T-cell (primary cell): ENCODE data around the gene CTSL. TPM values are rescaled to one million over a fixed set of nuclear protein-coding genes. Genes with fewer than 3 reads are reported as not detected.

Experiments
- ATAC-seq, 4 experiments: fragments of 200-7000 bp in 3 of 4; fragments of 150-1000 bp in 1 of 4; cut with Tn5 transposase; replicated peaks in 1 of 4; 1 replicate in 3 of 4; 2 replicates in 1 of 4; pipeline ENCODE4 v1.10.0; 2021; ENCODE audit warnings: moderate library complexity in 3 of 4, mild to moderate bottlenecking in 2 of 4, moderate number of reproducible peaks in 1 of 4
- CTCF ChIA-PET, 2 donors: fragments of 300-600 bp; sonication (Branson Sonifier 250); formaldehyde crosslinking; loops; one replicate each; lab custom pipeline; 2022; ENCODE audit warnings: antibody characterized with exemption in 2 of 2; lab: Charles Lee
- POLR2A ChIA-PET, 2 donors: fragments of 300-600 bp; sonication (Branson Sonifier 250); formaldehyde crosslinking; loops; one replicate each; lab custom pipeline; 2022; ENCODE audit warnings: antibody characterized with exemption in 2 of 2; lab: Charles Lee
- DNase-seq, 35 experiments: peaks; one replicate each; pipeline versions ENCODE4 v3.0.0 to v3.0.0-alpha.2; 2013 to 2023
- H3K27ac ChIP-seq: one replicate; pipeline ENCODE4 v1.5.1; 2013; ENCODE audit warnings: low read length
- H3K27me3 ChIP-seq, 2 experiments: replicated peaks in 1 of 2; 1 replicate in 1 of 2; 2 replicates in 1 of 2; pipeline versions ENCODE4 v1.6.1 to v1.7.0; 2013; ENCODE audit warnings: low read length in 1 of 2, mixed read lengths in 1 of 2; ENCODE audit not compliant: control insufficient read depth in 2 of 2, insufficient read depth in 2 of 2; ENCODE audit errors: extremely low read depth in 1 of 2
- H3K36me3 ChIP-seq, 2 donors: 1 replicate in 1 of 2; 2 replicates in 1 of 2; pipeline versions ENCODE4 v1.6.1 to v1.7.0; 2013; ENCODE audit warnings: low read length in 1 of 2; ENCODE audit not compliant: control insufficient read depth in 2 of 2, insufficient read depth in 1 of 2; ENCODE audit errors: extremely low read depth in 1 of 2
- H3K4me1 ChIP-seq, 2 experiments: 1 replicate in 1 of 2; 2 replicates in 1 of 2; pipeline versions ENCODE4 v1.6.1 to v1.7.0; 2013; ENCODE audit warnings: low read length in 2 of 2, mixed read lengths in 1 of 2; ENCODE audit not compliant: insufficient read depth in 2 of 2, control insufficient read depth in 1 of 2; ENCODE audit errors: extremely low read depth in 1 of 2
- H3K4me3 ChIP-seq, 2 donors: 1 replicate in 1 of 2; 2 replicates in 1 of 2; pipeline versions ENCODE4 v1.5.1 to v1.7.0; 2013; ENCODE audit warnings: mild to moderate bottlenecking in 2 of 2, low read length in 1 of 2, moderate library complexity in 1 of 2; ENCODE audit not compliant: control insufficient read depth in 1 of 2; ENCODE audit errors: extremely low read depth in 1 of 2
- H3K9me3 ChIP-seq: 2 replicates; pipeline ENCODE4 v1.7.0; 2013
- H3K27ac Mint-ChIP-seq, 2 donors: one replicate each; pipeline ENCODE4 v1.8.0; 2020 to 2021; ENCODE audit warnings: mild to moderate bottlenecking in 2 of 2, mixed read lengths in 2 of 2
- H3K27me3 Mint-ChIP-seq, 2 donors: one replicate each; pipeline ENCODE4 v1.8.0; 2021 to 2022; ENCODE audit warnings: mixed read lengths in 2 of 2
- H3K36me3 Mint-ChIP-seq: one replicate; pipeline ENCODE4 v1.8.0; 2021; ENCODE audit warnings: mixed read lengths
- H3K4me1 Mint-ChIP-seq, 3 donors: one replicate each; pipeline ENCODE4 v1.8.0; 2020 to 2022; ENCODE audit warnings: mixed read lengths in 3 of 3, mild to moderate bottlenecking in 1 of 3
- H3K4me3 Mint-ChIP-seq, 3 donors: one replicate each; pipeline ENCODE4 v1.8.0; 2020 to 2022; ENCODE audit warnings: mild to moderate bottlenecking in 3 of 3, mixed read lengths in 3 of 3, moderate library complexity in 3 of 3
- H3K9me3 Mint-ChIP-seq, 3 donors: one replicate each; pipeline ENCODE4 v1.8.0; 2020 to 2022; ENCODE audit warnings: mixed read lengths in 3 of 3
- WGBS: methylation state at CpG from one replicate; pipeline ENCODE4 v1.1.5; 2013; ENCODE audit warnings: missing lambda C conversion rate; ENCODE audit not compliant: insufficient coverage; 5-methylcytosine and 5-hydroxymethylcytosine counted together
- total RNA-seq, 35 experiments: library from RNA in 6 of 35; stranded (reverse) in 6 of 35; fragments of 120-200 nt in 1 of 35; gene quantifications; one replicate each; pipeline versions ENCODE4 v1.2.1 to v1.2.4 and lab custom pipeline; 2013 to 2026

Gene CTSL
- total RNA-seq, 5 donors from 2014 or later (not counting 1 experiment from before 2014, with no cell fraction given), result 0.54 to 141 (median 54.5) TPM

GRCh38 chr9:87746186-87746585 is 20.3 kb downstream of the CTSL start:
- Histone ChIP-seq H3K27me3 (peaks cover 2 to 3% of the 10 kb centered on the region in 2 experiments), H3K27ac (no peak overlapping the region), H3K9me3 (no peaks in the 10 kb centered on the region), H3K36me3 (no peaks in the 10 kb centered on the region), H3K4me1 (peaks cover 0 to 10% of the 10 kb centered on the region in 2 experiments), H3K4me3 (no peak overlapping the region)
- ChIA-PET CTCF (no interaction called here), POLR2A (no interaction called here)
- DNase-seq (no peak), ATAC-seq (no peak)
- Mint-ChIP-seq H3K4me3 (no peak overlapping the region), H3K36me3 (no peaks in the 10 kb centered on the region), H3K27ac (no peak overlapping the region), H3K4me1 (peaks cover 5 to 9% (median 5%) of the 10 kb centered on the region in 3 donors), H3K9me3 (peaks cover 4 to 11% (median 8%) of the 10 kb centered on the region in 3 donors), H3K27me3 (peaks cover 9 to 11% of the 10 kb centered on the region in 2 donors)
- no CpG with 5 or more reads among the region's 4 CpGs for WGBS

DNA sequence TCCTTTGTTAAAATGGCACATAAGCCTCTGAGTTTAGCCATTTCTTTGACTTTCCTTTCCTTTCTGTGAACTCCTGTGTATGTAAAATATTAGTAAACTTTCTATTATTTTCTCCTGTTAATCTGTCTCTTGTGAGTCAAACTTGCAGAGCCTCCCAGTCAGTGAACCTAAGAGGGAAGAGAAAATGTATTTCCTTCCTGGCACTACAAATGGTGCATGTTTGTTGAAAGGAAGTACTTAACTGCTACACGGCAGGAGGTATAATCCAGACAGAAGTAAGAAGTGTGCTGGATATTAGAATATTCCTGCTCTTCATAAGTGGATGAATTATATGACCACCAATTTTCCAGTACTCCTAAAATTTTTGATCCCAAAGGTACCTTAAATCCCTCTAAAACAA is 23.0 kb downstream of the CTSL start:
- POLR2A ChIA-PET, result no interaction called here
- WGBS, result no CpG with 5 or more reads among the region's 1 CpG
- H3K9me3 Mint-ChIP-seq, result peaks cover 0 to 7% (median 6%) of the 10 kb centered on the region in 3 donors

DNA sequence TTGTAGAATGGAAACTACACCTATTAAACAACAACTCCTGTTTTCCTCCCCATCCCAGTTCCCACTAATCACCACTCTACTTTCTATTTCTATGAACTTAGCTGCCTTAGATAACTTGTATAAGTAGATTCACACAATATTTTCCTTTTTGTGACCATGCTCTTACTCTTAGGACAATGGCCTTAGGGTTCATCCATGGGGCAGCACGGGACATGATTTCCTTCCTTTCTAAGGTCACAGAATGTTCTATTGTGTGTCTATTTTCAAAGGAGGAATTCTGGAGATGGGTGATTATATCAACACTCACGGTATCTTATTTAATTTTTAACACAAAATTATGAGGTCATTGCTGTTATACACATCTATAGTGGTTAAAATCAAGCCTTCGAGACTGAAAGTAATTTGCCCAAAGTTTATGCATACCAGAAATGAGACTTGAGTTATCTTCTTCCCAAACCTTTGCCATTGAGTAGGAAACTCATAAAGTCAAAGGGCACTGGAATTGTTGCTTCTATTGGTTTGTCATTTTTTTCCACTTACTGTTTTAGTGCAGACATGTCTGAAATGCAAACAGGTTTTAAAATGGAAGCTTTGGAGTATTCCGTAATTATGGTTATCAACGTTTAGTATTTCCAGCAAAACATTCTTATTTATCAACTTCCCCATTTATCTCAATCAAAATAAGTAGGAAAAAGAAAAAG is 23.6 kb downstream of the CTSL start:
- Mint-ChIP-seq H3K4me3 (no peak overlapping the region), H3K27ac (no peak overlapping the region), H3K4me1 (no peaks in the 10 kb centered on the region), H3K27me3 (peaks cover 9 to 12% of the 10 kb centered on the region in 2 donors), H3K36me3 (no peaks in the 10 kb centered on the region), H3K9me3 (peaks cover 0 to 7% (median 6%) of the 10 kb centered on the region in 3 donors)
- Histone ChIP-seq H3K4me1 (peaks cover 0 to 2% of the 10 kb centered on the region in 2 experiments), H3K27me3 (peaks cover 0 to 3% of the 10 kb centered on the region in 2 experiments), H3K27ac (no peak overlapping the region), H3K4me3 (no peak overlapping the region), H3K36me3 (no peaks in the 10 kb centered on the region), H3K9me3 (peaks cover 5% of the 10 kb centered on the region)
- ChIA-PET CTCF (no interaction called here), POLR2A (no interaction called here)
- DNase-seq (no peak), ATAC-seq (no peak)
- WGBS, result no CpG with 5 or more reads among the region's 5 CpGs

More for the DNA sequence above, 23.0 kb downstream of the CTSL start:
- DNase-seq (no peak), ATAC-seq (no peak)
- Histone ChIP-seq H3K27me3 (peaks cover 0 to 3% of the 10 kb centered on the region in 2 experiments), H3K9me3 (peaks cover 2% of the 10 kb centered on the region), H3K4me3 (no peak overlapping the region), H3K36me3 (no peaks in the 10 kb centered on the region), H3K27ac (no peak overlapping the region), H3K4me1 (peaks cover 0 to 2% of the 10 kb centered on the region in 2 experiments)
- H3K36me3 Mint-ChIP-seq, result no peaks in the 10 kb centered on the region
- no peaks in the 10 kb centered on the region for H3K4me1 Mint-ChIP-seq
- CTCF ChIA-PET, result no interaction called here
- H3K27me3 Mint-ChIP-seq, result peaks cover 9 to 12% of the 10 kb centered on the region in 2 donors
- H3K27ac Mint-ChIP-seq, result no peak overlapping the region
- H3K4me3 Mint-ChIP-seq, result no peak overlapping the region

DNA sequence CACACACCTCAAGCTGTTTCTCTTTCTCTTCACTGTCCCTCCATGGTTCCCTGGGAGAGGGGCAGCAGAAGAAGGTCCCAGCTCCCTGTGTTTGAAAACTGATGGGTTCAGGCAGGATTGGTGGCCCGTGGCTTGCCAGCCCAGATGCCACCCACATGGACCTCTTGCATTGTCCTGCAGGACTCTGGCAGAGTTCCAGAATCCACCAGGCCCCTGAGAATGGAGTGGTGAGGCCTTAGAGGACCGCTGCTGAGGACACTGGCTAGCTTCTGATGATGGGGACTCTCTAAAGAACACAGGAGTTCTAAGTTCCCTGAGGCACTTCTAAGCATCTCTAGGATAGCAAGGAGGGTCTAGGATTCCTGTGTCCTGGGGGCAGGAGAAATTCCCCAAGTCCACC is 24.8 kb downstream of the CTSL start:
- H3K9me3 ChIP-seq, result peaks cover 5% of the 10 kb centered on the region
- Mint-ChIP-seq H3K4me3 (no peak overlapping the region), H3K9me3 (peaks cover 0 to 9% (median 7%) of the 10 kb centered on the region in 3 donors), H3K4me1 (no peaks in the 10 kb centered on the region), H3K27ac (no peak overlapping the region), H3K27me3 (peaks cover 9 to 12% of the 10 kb centered on the region in 2 donors), H3K36me3 (no peaks in the 10 kb centered on the region)
- H3K4me3 ChIP-seq, result no peak overlapping the region
- peaks cover 0 to 3% of the 10 kb centered on the region in 2 experiments for H3K27me3 ChIP-seq
- DNase-seq (no peak), ATAC-seq (no peak)
- H3K27ac ChIP-seq, result no peak overlapping the region
- WGBS, result 50% methylated on average over 1 of the region's 2 CpGs
- POLR2A ChIA-PET, result no interaction called here
- CTCF ChIA-PET, result no interaction called here
- peaks cover 0 to 2% of the 10 kb centered on the region in 2 experiments for H3K4me1 ChIP-seq
- no peaks in the 10 kb centered on the region for H3K36me3 ChIP-seq

GRCh38 chr9:87751423-87751822 is 25.5 kb downstream of the CTSL start:
- Mint-ChIP-seq H3K4me3 (no peak overlapping the region), H3K9me3 (peaks cover 0 to 9% (median 7%) of the 10 kb centered on the region in 3 donors), H3K27ac (no peak overlapping the region), H3K36me3 (no peaks in the 10 kb centered on the region), H3K4me1 (no peaks in the 10 kb centered on the region), H3K27me3 (peaks cover 9 to 12% of the 10 kb centered on the region in 2 donors)
- H3K9me3 ChIP-seq, result peaks cover 5% of the 10 kb centered on the region
- H3K4me3 ChIP-seq, result no peak overlapping the region
- DNase-seq (no peak), ATAC-seq (no peak)
- ChIA-PET CTCF (no interaction called here), POLR2A (no interaction called here)
- WGBS, result no CpG with 5 or more reads among the region's 3 CpGs
- H3K36me3 ChIP-seq, result no peaks in the 10 kb centered on the region
- H3K27ac ChIP-seq, result no peak overlapping the region
- peaks cover 0 to 2% of the 10 kb centered on the region in 2 experiments for H3K4me1 ChIP-seq
- peaks cover 0 to 3% of the 10 kb centered on the region in 2 experiments for H3K27me3 ChIP-seq

DNA sequence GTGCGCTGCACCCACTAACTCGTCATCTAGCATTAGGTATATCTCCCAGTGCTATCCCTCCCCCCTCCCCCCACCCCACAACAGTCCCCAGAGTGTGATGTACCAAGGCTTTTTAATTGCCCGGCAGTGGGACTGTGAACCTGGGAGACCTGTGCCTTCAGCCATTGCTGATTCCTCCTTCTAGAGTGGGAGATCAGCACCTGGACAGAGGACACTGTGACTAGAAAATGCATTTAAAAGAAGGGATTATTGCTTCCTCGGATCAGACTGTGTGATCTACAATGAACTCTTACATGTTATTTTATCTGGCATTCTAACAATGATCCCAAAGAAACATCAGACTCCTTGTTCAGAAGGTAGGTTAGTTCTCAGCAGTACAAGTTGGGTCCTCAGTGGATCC is 25.9 kb downstream of the CTSL start:
- POLR2A ChIA-PET, result no interaction called here
- Histone ChIP-seq H3K36me3 (no peaks in the 10 kb centered on the region), H3K9me3 (peaks cover 5% of the 10 kb centered on the region), H3K27ac (no peak overlapping the region), H3K4me1 (peaks cover 0 to 2% of the 10 kb centered on the region in 2 experiments), H3K4me3 (no peak overlapping the region), H3K27me3 (peaks cover 0 to 3% of the 10 kb centered on the region in 2 experiments)
- Mint-ChIP-seq H3K4me3 (no peak overlapping the region), H3K27ac (no peak overlapping the region), H3K27me3 (peaks cover 9 to 12% of the 10 kb centered on the region in 2 donors), H3K36me3 (no peaks in the 10 kb centered on the region), H3K4me1 (no peaks in the 10 kb centered on the region), H3K9me3 (peaks cover 0 to 9% (median 7%) of the 10 kb centered on the region in 3 donors)
- no CpG with 5 or more reads among the region's 4 CpGs for WGBS
- no peak for DNase-seq
- no peak for ATAC-seq
- CTCF ChIA-PET, result no interaction called here
